AG10803 (cell line): ENCODE measurements around the gene IGF2R.

Experiments used
- DNase-seq: peaks from one replicate; pipeline ENCODE4 v3.0.0; 2010; ENCODE audit warnings: low read depth
- H3K4me3 ChIP-seq: 2 replicates; pipeline ENCODE4 v1.5.1; 2011; ENCODE audit warnings: mild to moderate bottlenecking, low read length, control low read depth
- CTCF ChIP-seq: conservative IDR thresholded peaks from 2 replicates; pipeline ENCODE4 v1.5.1; 2011; ENCODE audit warnings: mild to moderate bottlenecking, low read length, control low read depth, inconsistent platforms

IGF2R gene

GRCh38 chr6:160070831-160071230, 101.9 kb downstream of the IGF2R start:
- no peak for DNase-seq
- TF ChIP-seq CTCF: no peak
- no peak overlapping the region for H3K4me3 ChIP-seq

- DNase-seq: peak; percentile 11
- H3K4me3 ChIP-seq: no peak overlapping the region
- peak; percentile 33 for TF ChIP-seq CTCF
Observed at GRCh38 chr6:160071805-160072690, 103.2 kb downstream of the IGF2R start.

- no peak for DNase-seq
- no peak for TF ChIP-seq CTCF
- no peak overlapping the region for H3K4me3 ChIP-seq
Observed at GRCh38 chr6:160073272-160073671, 104.4 kb downstream of the IGF2R start.

GRCh38 chr6:160076009-160076408, 107.1 kb downstream of the IGF2R start:
- H3K4me3 ChIP-seq: no peak overlapping the region
- no peak for TF ChIP-seq CTCF
- no peak for DNase-seq

- TF ChIP-seq CTCF: no peak
- H3K4me3 ChIP-seq: no peak overlapping the region
- DNase-seq: no peak
Observed at GRCh38 chr6:160077024-160077423, 108.1 kb downstream of the IGF2R start.

GRCh38 chr6:160077526-160077925, 108.6 kb downstream of the IGF2R start:
- H3K4me3 ChIP-seq: no peak overlapping the region
- DNase-seq: peak; percentile 65
- TF ChIP-seq CTCF: no peak
